WTC11 (cell line): ENCODE measurements around the gene NOP56. TPM values are rescaled to one million over a fixed set of nuclear protein-coding genes. Genes with fewer than 3 reads are reported as not detected.

Experiments used
- ATAC-seq: fragments of 200-7000 bp; cut with Tn5 transposase; 2 replicates; pipeline ENCODE4 v1.10.0; 2021; ENCODE audit warnings: mild to moderate bottlenecking, moderate library complexity
- CTCF ChIA-PET: fragments of 300-600 bp; sonication (Branson Sonifier 250); formaldehyde crosslinking; loops from one replicate; lab custom pipeline; 2021; ENCODE audit warnings: antibody characterized with exemption; lab: Charles Lee
- POLR2A ChIA-PET: fragments of 350-600 bp; sonication (Branson Sonifier 250); formaldehyde crosslinking; loops from one replicate; lab custom pipeline; 2021; ENCODE audit warnings: antibody characterized with exemption; lab: Charles Lee
- DNase-seq: peaks from one replicate; pipeline ENCODE4 v3.0.0; 2021; ENCODE audit warnings: low spot score
- H3K27ac Mint-ChIP-seq: 2 replicates; pipeline ENCODE4 v1.8.0; 2021; ENCODE audit warnings: mixed read lengths
- H3K27me3 Mint-ChIP-seq: 2 replicates; pipeline ENCODE4 v1.8.0; 2021; ENCODE audit warnings: low read depth, mild to moderate bottlenecking, moderate library complexity, mixed read lengths
- H3K36me3 Mint-ChIP-seq: 2 replicates; pipeline ENCODE4 v1.8.0; 2021; ENCODE audit warnings: mixed read lengths
- H3K4me1 Mint-ChIP-seq: 2 replicates; pipeline ENCODE4 v1.8.0; 2022; ENCODE audit warnings: mixed read lengths
- H3K4me3 Mint-ChIP-seq: 2 replicates; pipeline ENCODE4 v1.8.0; 2021; ENCODE audit warnings: mild to moderate bottlenecking, moderate library complexity, mixed read lengths
- H3K9me3 Mint-ChIP-seq: 2 replicates; pipeline ENCODE4 v1.8.0; 2021; ENCODE audit warnings: mixed read lengths
- CREB1 ChIP-seq: sonication (generic); formaldehyde crosslinking; IDR thresholded peaks from 2 replicates; pipeline ENCODE4 v1.8.0; 2023; ENCODE audit warnings: mild to moderate bottlenecking, missing genetic modification reagents
- E2F1 ChIP-seq: sonication (generic); formaldehyde crosslinking; IDR thresholded peaks from 2 replicates; pipeline ENCODE4 v1.8.0; 2022; ENCODE audit warnings: mild to moderate bottlenecking, missing genetic modification reagents
- E2F4 ChIP-seq: sonication (generic); formaldehyde crosslinking; IDR thresholded peaks from 2 replicates; pipeline ENCODE4 v1.8.1; 2022; ENCODE audit warnings: low read depth, mild to moderate bottlenecking, moderate library complexity, missing genetic modification reagents, borderline replicate concordance
- ELF4 ChIP-seq: sonication (generic); formaldehyde crosslinking; IDR thresholded peaks from 2 replicates; pipeline ENCODE4 v1.8.1; 2022; ENCODE audit warnings: low read depth, mild to moderate bottlenecking, moderate library complexity, missing genetic modification reagents
- ESRRA ChIP-seq: sonication (generic); formaldehyde crosslinking; IDR thresholded peaks from 2 replicates; pipeline ENCODE4 v1.8.1; 2022; ENCODE audit warnings: mild to moderate bottlenecking, missing genetic modification reagents, borderline replicate concordance
- ETV6 ChIP-seq: sonication (generic); formaldehyde crosslinking; IDR thresholded peaks from 2 replicates; pipeline ENCODE4 v1.8.1; 2022; ENCODE audit warnings: mild to moderate bottlenecking, missing genetic modification reagents
- FOXK1 ChIP-seq: sonication (generic); formaldehyde crosslinking; IDR thresholded peaks from 2 replicates; pipeline ENCODE4 v1.8.0; 2022; ENCODE audit warnings: mild to moderate bottlenecking, moderate library complexity, missing genetic modification reagents
- FOXP4 ChIP-seq: sonication (generic); formaldehyde crosslinking; IDR thresholded peaks from 2 replicates; pipeline ENCODE4 v1.8.0; 2022; ENCODE audit warnings: mild to moderate bottlenecking, missing genetic modification reagents
- GABPB1 ChIP-seq: sonication (generic); formaldehyde crosslinking; IDR thresholded peaks from 2 replicates; pipeline ENCODE4 v1.8.1; 2023; ENCODE audit warnings: mild to moderate bottlenecking, missing genetic modification reagents
- JAZF1 ChIP-seq: fragments of 250-450 bp; sonication (Bioruptor Pico); IDR thresholded peaks from 2 replicates; pipeline ENCODE4 v1.9.0; 2021; ENCODE audit warnings: moderate library complexity, mild to moderate bottlenecking, inconsistent platforms
- MAX ChIP-seq: sonication (generic); formaldehyde crosslinking; IDR thresholded peaks from 2 replicates; pipeline ENCODE4 v1.8.0; 2022; ENCODE audit warnings: mild to moderate bottlenecking, missing genetic modification reagents
- PRDM15 ChIP-seq: sonication (generic); formaldehyde crosslinking; IDR thresholded peaks from 2 replicates; pipeline ENCODE4 v1.8.0; 2022; ENCODE audit warnings: missing genetic modification reagents
- PREB ChIP-seq: sonication (generic); formaldehyde crosslinking; IDR thresholded peaks from 2 replicates; pipeline ENCODE4 v1.8.1; 2022; ENCODE audit warnings: mild to moderate bottlenecking, missing genetic modification reagents, moderate library complexity, borderline replicate concordance
- RELA ChIP-seq: sonication (generic); formaldehyde crosslinking; IDR thresholded peaks from 2 replicates; pipeline ENCODE4 v1.8.1; 2022; ENCODE audit warnings: missing genetic modification reagents, mild to moderate bottlenecking, borderline replicate concordance
- SP1 ChIP-seq: sonication (generic); formaldehyde crosslinking; conservative IDR thresholded peaks from 2 replicates; pipeline ENCODE4 v1.8.1; 2022; ENCODE audit warnings: missing genetic modification reagents
- TP53 ChIP-seq: sonication (generic); formaldehyde crosslinking; IDR thresholded peaks from 2 replicates; pipeline ENCODE4 v1.8.1; 2023; ENCODE audit warnings: mild to moderate bottlenecking, missing genetic modification reagents
- ZBTB43 ChIP-seq: sonication (generic); formaldehyde crosslinking; IDR thresholded peaks from 2 replicates; pipeline ENCODE4 v1.8.1; 2023; ENCODE audit warnings: mild to moderate bottlenecking, missing genetic modification reagents
- ZNF219 ChIP-seq: sonication (generic); formaldehyde crosslinking; IDR thresholded peaks from 2 replicates; pipeline ENCODE4 v1.8.0; 2023; ENCODE audit warnings: missing genetic modification reagents, mild to moderate bottlenecking, borderline replicate concordance
- ZNF317 ChIP-seq: sonication (generic); formaldehyde crosslinking; IDR thresholded peaks from 2 replicates; pipeline ENCODE4 v1.8.1; 2023; ENCODE audit warnings: low read depth, mild to moderate bottlenecking, moderate library complexity, missing genetic modification reagents, borderline replicate concordance
- ZNF423 ChIP-seq: fragments of 250-450 bp; sonication (Bioruptor Pico); IDR thresholded peaks from 2 replicates; pipeline ENCODE4 v2.1.2; 2022; ENCODE audit warnings: mild to moderate bottlenecking, moderate library complexity
- ZNF512 ChIP-seq: sonication (generic); formaldehyde crosslinking; IDR thresholded peaks from 2 replicates; pipeline ENCODE4 v1.8.1; 2022; ENCODE audit warnings: missing genetic modification reagents, borderline replicate concordance
- total RNA-seq: library from RNA; stranded (reverse); gene quantifications from 3 replicates; pipeline ENCODE4 v1.2.3, GENCODE V29; 2021

The NOP56 gene
- total RNA-seq, 1 experiment from 2014 or later: 634 TPM

GRCh38 chr20:2658414-2659354, 6.3 kb downstream of the NOP56 start:
- POLR2A ChIA-PET: no interaction called here
- peak overlapping the region; percentile 48; the same call in 1 of the 2 replicates for H3K27ac Mint-ChIP-seq
- H3K36me3 Mint-ChIP-seq: peaks cover 93% of the 10 kb centered on the region
- TF ChIP-seq ZNF219 (CRISPR knock-in tag): no peak
- 0 out of 2 replicates have a peak, but pooled peaks have one; percentile 29 for TF ChIP-seq MAX (CRISPR knock-in tag)
- TF ChIP-seq ELF4: no peak
- no peak for TF ChIP-seq RELA
- no peak for TF ChIP-seq GABPB1
- TF ChIP-seq FOXK1: no peak
- peak; percentile 64; the same call in 1 of the 2 replicates for TF ChIP-seq TP53 (CRISPR knock-in tag)
- TF ChIP-seq PREB (CRISPR knock-in tag): no peak
- no peak; the same call in 1 of the 2 replicates for TF ChIP-seq CREB1
- no peak for TF ChIP-seq FOXP4 (CRISPR knock-in tag)
- TF ChIP-seq ESRRA (CRISPR knock-in tag): no peak
- TF ChIP-seq JAZF1: no peak
- TF ChIP-seq ETV6 (CRISPR knock-in tag): no peak
- no peak for TF ChIP-seq E2F4 (CRISPR knock-in tag)
- no peak for TF ChIP-seq ZBTB43
- TF ChIP-seq ZNF317: no peak
- TF ChIP-seq PRDM15 (CRISPR knock-in tag): no peak
- TF ChIP-seq ZNF423 (CRISPR knock-in tag): no peak
- no peak for TF ChIP-seq E2F1 (CRISPR knock-in tag)
- no peak for TF ChIP-seq ZNF512 (CRISPR knock-in tag)
- peak; percentile 37; the same call in 1 of the 2 replicates for TF ChIP-seq SP1 (CRISPR knock-in tag)

More at GRCh38 chr20:2658414-2659354, 6.3 kb downstream of the NOP56 start:
- ATAC-seq: peak; percentile 57
- CTCF ChIA-PET: interaction anchor here (1.0 kb wide), 1 partner anchor 12 kb away, joined by 4 read pairs; no protein-coding TSS in a partner anchor
- no peak overlapping the region for H3K4me3 Mint-ChIP-seq
- H3K9me3 Mint-ChIP-seq: no peaks in the 10 kb centered on the region
- DNase-seq: no peak
- H3K27me3 Mint-ChIP-seq: no peaks in the 10 kb centered on the region
- H3K4me1 Mint-ChIP-seq: peaks cover 18% of the 10 kb centered on the region
